COLO668 (cell line): ENCODE data around the gene TNFAIP3.
A peak's percentile ranks its signal among the peaks of the same experiment; 100 is the strongest.

Experiments used
- DNase-seq: peaks from one replicate; lab custom pipeline; 2025; ENCODE audit not compliant: unreplicated experiment; lab: John Stamatoyannopoulos, UW

The TNFAIP3 gene

DNA sequence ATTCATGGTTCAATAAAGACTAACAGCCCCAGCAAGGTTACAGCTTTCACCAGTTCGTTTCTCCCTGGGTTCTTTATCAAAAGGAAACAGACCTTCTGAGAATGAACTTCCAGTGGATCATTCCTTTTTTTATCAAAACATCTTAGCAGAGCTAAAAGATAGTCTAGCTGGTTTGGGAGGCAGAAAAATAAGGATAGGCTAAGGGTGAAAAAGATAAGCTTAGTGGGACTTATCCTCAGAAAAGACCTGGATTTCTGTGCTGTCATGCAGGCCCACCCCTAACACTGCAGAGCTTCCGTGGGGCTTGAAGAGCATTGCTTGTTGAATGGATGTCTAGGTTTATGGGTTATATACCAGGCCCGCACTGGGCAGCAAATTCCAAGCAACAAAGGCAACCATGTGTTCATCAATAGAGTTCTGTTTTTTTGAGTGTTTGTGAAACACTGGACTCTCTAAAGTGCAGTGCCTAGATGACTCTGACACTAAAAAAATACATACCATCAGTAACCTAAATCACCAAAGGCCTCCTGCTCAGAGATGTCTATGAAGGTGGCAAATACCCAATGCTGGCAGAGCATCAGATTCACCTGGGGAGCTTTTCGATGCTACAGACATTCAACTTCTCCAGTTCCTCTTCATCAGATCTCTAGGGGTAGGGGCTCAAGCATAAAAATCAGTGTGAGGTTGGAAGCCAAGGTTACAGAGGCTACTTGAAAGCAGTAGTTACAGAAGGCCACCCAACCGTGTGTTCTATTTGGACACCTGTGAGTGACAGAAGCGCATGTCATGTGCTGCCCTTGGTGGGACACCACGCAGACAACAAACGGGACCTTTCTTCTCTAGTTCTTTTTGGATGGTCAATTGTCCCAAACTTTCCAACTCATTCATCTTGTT lies 53.0 kb downstream of the TNFAIP3 start:
- no peak for DNase-seq

DNA sequence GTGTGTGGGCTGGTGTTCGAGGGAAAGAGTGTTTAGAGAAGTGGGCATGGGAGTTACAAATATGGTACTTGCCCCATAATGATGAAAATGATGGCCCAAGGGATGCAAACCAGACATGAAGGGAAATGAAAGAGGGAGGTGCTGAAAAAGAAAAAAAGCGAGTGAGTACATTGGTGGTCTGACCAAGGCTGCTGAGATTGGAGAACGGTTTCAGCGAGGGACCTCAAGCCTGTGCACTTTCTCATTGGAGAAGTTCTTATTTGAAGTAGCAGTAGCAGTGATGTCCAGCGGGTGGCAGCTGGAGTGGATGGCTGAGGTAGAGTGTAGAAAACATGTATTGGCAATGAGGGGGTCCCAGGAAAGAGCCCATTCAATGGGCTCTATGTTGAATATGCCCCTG lies 54.8 kb downstream of the TNFAIP3 start:
- DNase-seq = no peak

DNA sequence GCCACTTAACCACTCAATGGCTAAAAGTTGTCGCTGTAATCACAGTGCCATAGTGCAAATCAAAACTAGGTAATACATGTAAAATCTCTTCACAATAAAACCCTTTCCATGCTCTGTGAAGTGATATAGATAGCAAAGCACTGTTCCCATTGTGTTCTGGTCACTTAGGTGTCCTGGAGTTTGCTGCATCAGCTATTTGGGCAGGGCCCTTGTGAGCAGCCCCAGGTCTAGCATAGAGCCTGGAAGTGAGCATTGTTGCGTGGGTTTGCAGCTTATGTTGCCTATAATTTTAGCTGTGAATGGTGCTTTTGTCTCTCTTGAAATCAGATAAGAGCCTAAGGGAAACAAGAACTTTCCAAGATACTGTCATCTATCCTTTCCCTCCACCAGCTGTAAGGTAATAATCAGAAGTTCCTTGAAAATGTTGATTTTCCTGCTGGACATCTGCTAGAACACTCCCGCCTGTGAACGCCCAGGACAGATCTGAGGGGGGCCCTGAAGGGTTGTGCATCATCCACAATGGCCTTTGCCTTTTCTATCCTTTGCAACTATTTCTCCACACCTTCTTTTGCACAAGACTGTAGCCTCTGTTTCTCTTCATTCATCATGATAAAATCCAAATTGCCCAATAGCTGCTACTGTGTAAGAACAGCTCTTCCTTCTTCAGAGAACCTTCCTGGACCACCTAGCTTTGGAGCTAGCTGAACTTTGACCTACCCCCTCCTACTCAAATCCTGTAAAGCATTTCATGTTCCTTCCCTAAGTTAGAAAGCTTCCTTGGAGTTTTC lies 57.0 kb downstream of the TNFAIP3 start:
- DNase-seq = no peak

DNA sequence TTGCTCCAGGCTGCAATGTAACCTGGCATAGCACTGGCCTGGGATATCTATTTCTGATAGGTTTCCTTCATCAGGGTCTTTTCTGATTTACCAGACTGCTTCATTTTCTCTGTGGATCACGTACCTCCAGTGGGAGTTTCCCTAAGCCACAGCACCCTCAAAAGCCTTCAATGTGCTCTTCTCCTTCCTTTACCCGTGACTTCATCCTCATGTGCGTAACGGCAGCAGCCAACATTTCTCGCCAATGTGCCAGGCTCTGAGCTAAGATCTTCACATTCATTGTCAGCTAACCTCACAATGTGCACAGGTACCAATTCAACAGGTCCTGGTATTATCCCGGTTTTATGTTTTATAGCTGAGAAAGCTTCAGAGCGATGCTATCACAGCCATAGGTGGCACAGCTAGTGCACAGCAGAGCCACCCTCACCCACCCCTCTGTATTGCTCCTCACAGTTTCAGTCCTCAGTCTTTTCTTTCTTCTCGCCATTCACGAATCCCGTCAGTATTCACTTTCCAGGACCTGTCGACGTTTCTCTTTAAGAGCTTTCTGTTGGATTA lies 58.2 kb downstream of the TNFAIP3 start:
- DNase-seq = no peak

DNA sequence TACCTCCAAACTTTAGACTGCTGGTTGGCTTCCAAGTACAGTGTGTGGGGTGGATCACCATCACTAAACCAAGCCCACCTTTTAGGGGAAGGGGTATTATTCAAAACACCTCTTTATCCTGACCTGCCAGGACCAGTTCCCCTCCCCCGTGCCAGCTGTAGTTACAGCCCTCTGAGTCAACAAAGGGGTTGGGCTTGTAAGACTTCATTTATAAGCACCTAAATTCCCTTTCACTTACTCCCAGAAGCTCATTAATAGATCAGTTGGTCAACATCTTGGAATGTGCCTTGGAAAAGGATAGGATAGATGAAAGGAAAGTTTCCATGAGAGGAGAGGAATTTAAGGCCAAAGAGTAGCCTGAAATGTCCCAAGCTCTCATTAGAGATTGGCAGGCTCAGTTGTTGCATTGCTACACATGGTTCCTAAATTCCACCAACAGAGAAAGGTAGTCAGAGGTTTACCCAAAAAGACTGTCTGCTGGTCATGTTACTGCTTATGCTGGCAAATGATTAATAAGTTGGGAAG lies 59.2 kb downstream of the TNFAIP3 start:
- DNase-seq = peak; percentile 4

DNA sequence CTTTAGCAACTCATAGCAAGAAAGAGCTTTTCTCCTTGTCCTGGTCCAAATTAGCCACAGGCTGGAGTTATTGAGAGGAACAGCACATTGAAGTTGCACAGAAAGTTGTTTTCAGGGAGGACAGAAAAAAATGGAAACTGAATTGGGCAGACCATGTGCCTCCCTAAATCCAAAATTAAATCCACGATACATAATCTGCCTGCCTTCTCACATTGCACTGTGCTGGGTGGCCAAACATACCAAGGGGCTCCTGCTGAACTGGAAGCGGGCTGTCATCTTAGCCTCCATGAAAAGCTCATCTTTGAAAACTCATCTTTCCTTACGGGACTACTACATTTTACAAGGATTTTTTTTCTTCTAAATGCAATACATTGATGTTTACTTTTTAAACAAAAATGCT lies 59.9 kb downstream of the TNFAIP3 start:
- DNase-seq = no peak

DNA sequence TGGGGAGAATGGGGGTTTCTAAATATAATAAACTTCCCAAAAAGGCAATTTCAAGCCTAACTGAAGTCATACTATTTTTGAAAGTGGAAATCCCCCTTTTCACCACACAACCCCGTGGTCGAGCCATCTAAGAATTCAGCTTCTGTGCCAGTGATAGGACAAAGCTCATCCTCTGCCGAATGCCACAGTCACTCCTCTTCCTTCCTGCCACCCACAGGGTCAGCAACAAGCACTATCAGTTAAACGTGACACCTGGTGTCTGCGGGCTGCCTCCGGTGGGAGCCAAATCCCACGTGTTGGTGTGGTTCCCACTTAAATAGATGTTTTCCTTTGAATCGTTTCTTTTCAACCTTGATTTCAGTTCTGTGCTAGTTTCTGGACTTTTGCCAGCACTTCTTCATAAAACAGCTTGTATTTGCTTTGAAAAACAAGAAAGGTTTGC lies 60.7 kb downstream of the TNFAIP3 start:
- no peak for DNase-seq

DNA sequence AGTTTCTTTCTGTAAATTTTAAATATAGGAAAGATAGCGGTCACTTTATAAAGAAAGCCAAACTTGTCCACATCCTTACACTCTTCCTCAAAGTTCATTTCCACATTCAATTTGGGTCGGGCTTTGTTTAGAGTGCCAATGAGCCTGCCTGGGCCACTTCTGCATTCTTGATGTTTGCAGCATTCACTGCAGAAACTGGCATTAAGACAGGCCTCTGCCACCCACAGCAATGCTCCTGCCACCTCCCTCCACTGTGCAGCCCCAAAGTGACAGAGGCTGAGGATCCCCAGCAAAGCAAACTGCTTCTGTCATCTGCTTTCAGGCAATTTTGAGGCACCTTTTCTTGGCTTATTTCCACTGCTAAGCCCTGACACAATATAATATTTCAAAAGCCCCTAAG lies 61.2 kb downstream of the TNFAIP3 start:
- no peak for DNase-seq

DNA sequence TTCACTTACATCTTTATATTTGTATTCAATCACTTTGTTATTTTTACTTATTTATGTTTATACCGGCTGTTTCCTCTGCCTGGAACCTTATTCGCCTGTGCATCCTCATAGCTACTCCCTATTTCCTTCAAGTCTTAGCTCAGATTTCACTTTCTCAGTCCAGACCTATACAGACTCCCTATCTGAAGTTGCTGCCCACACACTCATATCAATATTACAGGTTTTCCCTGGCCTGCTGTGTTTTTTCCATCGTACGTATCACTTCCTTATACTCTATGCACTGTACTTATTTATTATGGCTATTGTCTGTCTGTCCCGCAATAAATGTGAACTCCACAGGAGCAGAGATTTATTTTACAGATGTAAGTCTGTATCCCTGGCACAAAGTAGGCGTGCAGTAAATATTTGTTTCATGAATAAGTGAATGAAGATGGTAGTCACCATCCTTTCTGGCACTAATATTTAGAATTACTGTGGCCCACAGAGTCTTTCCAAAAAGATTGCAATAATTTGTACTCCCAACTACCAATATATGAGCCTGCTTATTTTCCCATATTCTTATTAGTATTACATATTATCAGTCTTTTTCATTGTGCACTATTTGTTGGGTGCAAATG lies 64.9 kb downstream of the TNFAIP3 start:
- DNase-seq = no peak
